SU-DHL-6 (cell line): ENCODE results near the gene MS4A10.

Experiments used
- EZH2phosphoT487 ChIP-seq: fragments of 200-600 bp; sonication (generic), shearing (Covaris generic); conservative IDR thresholded peaks from 2 replicates; pipeline ENCODE4 v1.6.1; 2018; ENCODE audit warnings: mild to moderate bottlenecking, antibody characterized with exemption, low read length, moderate library complexity, mixed read lengths
- TF ChIP-seq, protein P1 (sequence below): fragments of 200-600 bp; sonication (generic); IDR thresholded peaks from one replicate; pipeline ENCODE4 v1.5.1; 2017; ENCODE audit warnings: antibody characterized with exemption, mild to moderate bottlenecking, low read length, moderate library complexity; ENCODE audit not compliant: insufficient read depth, poor library complexity, severe bottlenecking

DNA sequence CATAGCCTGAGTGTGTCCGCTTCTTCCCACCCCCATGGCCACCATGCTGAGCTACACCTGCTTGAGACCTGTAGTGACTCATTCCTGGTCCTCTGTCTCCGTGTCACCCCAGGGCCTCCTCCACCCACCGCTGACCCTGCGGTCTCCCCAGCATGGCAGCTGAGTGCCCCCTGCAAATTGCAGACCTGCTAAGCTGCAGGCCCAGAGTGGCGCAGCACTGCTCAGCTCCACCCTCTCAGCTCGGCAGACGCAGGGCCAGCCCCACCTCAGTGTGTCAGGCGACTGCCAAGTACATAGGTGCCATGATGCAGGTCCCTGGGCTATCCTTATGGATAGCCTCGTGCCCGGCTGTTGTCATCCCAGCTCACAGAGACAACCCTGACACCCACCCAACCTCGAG is 15.3 kb upstream of the MS4A10 start:
- TF ChIP-seq, protein P1, sequence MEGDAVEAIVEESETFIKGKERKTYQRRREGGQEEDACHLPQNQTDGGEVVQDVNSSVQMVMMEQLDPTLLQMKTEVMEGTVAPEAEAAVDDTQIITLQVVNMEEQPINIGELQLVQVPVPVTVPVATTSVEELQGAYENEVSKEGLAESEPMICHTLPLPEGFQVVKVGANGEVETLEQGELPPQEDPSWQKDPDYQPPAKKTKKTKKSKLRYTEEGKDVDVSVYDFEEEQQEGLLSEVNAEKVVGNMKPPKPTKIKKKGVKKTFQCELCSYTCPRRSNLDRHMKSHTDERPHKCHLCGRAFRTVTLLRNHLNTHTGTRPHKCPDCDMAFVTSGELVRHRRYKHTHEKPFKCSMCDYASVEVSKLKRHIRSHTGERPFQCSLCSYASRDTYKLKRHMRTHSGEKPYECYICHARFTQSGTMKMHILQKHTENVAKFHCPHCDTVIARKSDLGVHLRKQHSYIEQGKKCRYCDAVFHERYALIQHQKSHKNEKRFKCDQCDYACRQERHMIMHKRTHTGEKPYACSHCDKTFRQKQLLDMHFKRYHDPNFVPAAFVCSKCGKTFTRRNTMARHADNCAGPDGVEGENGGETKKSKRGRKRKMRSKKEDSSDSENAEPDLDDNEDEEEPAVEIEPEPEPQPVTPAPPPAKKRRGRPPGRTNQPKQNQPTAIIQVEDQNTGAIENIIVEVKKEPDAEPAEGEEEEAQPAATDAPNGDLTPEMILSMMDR: no peak
- no peak for TF ChIP-seq EZH2phosphoT487
